ENCODE data around the gene SLIT1.
"Not testable (repeated sequence)": the region's sequence is repeated elsewhere in the genome, so short reads cannot be mapped to it uniquely, and the experiment has no call there.

Gene SLIT1

DNA sequence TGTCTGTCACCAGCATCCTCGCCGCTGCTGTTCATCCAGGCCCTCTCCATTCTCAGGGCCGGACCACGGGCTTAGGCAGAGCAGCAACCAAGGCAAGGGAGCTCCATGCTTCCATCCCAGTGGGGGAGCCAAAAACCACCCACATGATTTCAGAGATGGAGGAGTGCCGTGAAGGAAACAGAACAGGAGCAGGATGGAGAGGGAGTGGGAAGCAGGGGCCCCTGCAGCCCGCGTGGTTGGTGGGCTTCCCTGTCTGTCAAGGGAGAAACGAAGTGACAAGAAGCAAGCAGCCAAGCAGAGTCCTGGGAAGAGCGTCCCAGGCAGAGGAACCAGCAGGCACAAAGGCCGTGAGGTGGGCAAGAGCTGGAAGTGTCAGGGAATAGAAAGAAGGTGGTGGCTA, 95.7 kb downstream of the SLIT1 start:
- no peaks in the 10 kb centered on the region for H3K9me3 ChIP-seq

DNA sequence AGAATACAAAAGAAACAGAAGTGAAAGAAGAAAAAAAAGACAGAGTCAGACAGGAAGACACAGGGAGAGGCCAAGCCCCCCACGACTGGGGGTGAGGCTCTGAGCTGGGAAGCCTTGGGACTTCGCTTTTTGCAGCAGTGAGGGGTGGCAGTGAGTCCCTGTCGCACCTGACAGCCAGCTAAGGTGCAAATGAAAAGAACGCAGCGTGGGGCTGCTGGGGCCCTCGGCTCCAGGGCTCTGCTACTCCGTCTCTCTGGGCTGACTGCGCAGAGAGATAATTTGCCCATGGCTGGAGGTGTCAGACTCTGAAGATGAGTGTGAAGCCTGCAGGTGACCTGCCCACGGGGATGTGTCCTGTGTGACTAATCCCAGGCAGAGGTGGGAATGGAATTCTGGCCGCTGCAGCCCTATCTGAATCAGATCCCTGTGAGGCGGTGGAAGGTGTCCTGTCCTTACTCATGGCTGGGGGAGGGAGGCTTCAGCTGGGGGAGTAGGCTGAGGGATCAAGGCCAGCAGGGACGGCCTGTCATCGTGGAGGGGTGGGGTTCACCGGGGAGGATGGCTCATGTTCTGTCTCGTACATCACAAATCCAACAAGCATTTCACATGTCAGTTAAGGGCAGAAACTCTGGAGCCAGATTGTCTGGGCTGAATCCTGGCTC, 96.4 kb downstream of the SLIT1 start:
- Histone ChIP-seq H3K27ac (no peak overlapping the region), H3K27me3 (peaks cover 71% of the 10 kb centered on the region), H3K36me3 (no peaks in the 10 kb centered on the region), H3K9me3 (no peaks in the 10 kb centered on the region), H3K4me3 (ENCODE audit: low read depth in 1 of 2, low read length in 1 of 2) (no peak overlapping the region), H3K4me1 (ENCODE audit: control insufficient read depth in 1 of 2, insufficient read depth in 1 of 2, low read depth in 1 of 2, low read length in 1 of 2) (no peaks in the 10 kb centered on the region)
- TF ChIP-seq, protein P1, sequence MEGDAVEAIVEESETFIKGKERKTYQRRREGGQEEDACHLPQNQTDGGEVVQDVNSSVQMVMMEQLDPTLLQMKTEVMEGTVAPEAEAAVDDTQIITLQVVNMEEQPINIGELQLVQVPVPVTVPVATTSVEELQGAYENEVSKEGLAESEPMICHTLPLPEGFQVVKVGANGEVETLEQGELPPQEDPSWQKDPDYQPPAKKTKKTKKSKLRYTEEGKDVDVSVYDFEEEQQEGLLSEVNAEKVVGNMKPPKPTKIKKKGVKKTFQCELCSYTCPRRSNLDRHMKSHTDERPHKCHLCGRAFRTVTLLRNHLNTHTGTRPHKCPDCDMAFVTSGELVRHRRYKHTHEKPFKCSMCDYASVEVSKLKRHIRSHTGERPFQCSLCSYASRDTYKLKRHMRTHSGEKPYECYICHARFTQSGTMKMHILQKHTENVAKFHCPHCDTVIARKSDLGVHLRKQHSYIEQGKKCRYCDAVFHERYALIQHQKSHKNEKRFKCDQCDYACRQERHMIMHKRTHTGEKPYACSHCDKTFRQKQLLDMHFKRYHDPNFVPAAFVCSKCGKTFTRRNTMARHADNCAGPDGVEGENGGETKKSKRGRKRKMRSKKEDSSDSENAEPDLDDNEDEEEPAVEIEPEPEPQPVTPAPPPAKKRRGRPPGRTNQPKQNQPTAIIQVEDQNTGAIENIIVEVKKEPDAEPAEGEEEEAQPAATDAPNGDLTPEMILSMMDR (IDR thresholded peaks at IDR 0.05) = no peak

More for the DNA sequence above, 95.7 kb downstream of the SLIT1 start:
- no peak overlapping the region for H3K4me3 ChIP-seq (ENCODE audit: low read depth in 1 of 2, low read length in 1 of 2)
- no peak overlapping the region for H3K27ac ChIP-seq
- H3K4me1 ChIP-seq (ENCODE audit: control insufficient read depth in 1 of 2, insufficient read depth in 1 of 2, low read depth in 1 of 2, low read length in 1 of 2) = no peaks in the 10 kb centered on the region
- TF ChIP-seq, protein P1 (IDR thresholded peaks at IDR 0.05) = no peak
- peaks cover 78% of the 10 kb centered on the region for H3K27me3 ChIP-seq
- H3K36me3 ChIP-seq = no peaks in the 10 kb centered on the region

DNA sequence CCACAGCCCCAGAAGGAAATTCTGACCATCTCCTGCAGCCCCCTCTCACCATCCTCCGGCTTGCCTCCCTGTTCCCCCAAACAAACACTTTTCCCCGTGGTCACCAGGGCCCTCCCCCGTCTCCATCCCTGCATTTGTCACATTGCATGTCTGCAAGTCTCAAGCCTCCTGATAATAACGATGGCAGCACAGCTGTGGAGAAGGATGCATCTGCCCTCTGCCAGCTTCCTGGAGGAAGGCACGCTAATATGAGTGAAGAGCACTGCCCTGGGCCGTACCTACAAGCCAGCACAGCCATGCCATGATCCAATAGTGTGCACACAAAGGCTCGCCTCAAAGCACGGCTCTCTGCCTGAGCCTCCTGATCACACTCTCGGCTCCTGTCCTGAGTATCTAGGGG, 98.5 kb downstream of the SLIT1 start:
- Histone ChIP-seq H3K4me3 (ENCODE audit: low read depth in 1 of 2, low read length in 1 of 2) (no peak overlapping the region), H3K27ac (no peak overlapping the region), H3K4me1 (ENCODE audit: control insufficient read depth in 1 of 2, insufficient read depth in 1 of 2, low read depth in 1 of 2, low read length in 1 of 2) (no peaks in the 10 kb centered on the region), H3K36me3 (no peaks in the 10 kb centered on the region), H3K9me3 (no peaks in the 10 kb centered on the region), H3K27me3 (peaks cover 77% of the 10 kb centered on the region)
- TF ChIP-seq, protein P1 (IDR thresholded peaks at IDR 0.05) = no peak

DNA sequence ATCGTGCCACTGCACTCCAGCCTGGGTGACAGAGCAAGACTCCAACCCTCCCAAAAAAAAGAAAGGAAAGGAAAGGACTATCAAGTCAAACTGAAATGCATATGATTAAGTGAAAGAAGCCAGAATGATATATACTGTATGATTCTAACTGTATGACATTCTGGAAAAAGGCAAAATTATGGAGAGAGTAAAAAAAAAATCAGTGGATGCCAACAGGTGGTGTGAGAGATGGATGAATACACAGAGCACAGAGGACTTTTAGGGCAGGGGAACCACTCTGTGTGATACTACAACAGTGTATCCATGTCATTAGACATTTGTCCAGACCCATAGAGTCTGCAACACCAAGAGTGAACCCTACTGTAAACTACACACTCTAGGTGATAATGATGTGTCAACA, 99.2 kb downstream of the SLIT1 start:
- Histone ChIP-seq H3K9me3 (no peaks in the 10 kb centered on the region), H3K27ac (no peak overlapping the region), H3K36me3 (no peaks in the 10 kb centered on the region), H3K4me1 (ENCODE audit: control insufficient read depth in 1 of 2, insufficient read depth in 1 of 2, low read depth in 1 of 2, low read length in 1 of 2) (no peaks in the 10 kb centered on the region), H3K27me3 (peaks cover 77% of the 10 kb centered on the region), H3K4me3 (ENCODE audit: low read depth in 1 of 2, low read length in 1 of 2) (no peak overlapping the region)
- TF ChIP-seq, protein P1 (IDR thresholded peaks at IDR 0.05) = no peak

DNA sequence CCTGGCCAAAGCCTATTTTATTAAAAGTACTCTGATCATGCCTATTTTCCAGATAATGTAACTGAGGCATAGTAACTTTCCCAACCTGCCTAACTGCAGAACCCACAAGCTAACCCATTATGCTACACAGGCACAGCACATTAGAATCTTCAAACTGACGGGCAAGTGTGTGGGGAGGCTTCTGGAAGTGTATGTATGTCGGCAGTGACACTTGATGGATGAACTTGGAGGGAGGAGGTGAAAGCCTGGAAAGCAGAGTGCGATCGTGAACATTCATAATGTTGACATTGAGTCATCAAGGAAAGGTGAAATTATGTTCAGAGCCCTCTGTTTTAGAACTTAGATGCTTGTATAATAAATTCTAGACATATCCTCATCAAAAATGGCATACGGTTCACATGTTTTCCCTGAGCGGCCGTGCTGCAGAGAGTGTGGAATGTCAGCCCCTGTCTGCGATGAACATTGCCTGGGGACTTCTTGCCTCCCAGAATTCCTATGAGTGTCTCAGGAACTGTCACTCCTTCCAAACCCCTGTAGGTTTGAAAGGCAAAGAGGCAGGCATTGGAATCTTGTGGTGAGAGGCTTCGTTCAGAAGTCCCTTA, 102.4 kb downstream of the SLIT1 start:
- Histone ChIP-seq H3K27ac (no peak overlapping the region), H3K36me3 (no peaks in the 10 kb centered on the region), H3K4me3 (ENCODE audit: low read depth in 1 of 2, low read length in 1 of 2) (no peak overlapping the region), H3K4me1 (ENCODE audit: control insufficient read depth in 1 of 2, insufficient read depth in 1 of 2, low read depth in 1 of 2, low read length in 1 of 2) (no peaks in the 10 kb centered on the region), H3K27me3 (peaks cover 77% of the 10 kb centered on the region), H3K9me3 (no peaks in the 10 kb centered on the region)
- TF ChIP-seq, protein P1 (IDR thresholded peaks at IDR 0.05) = no peak

DNA sequence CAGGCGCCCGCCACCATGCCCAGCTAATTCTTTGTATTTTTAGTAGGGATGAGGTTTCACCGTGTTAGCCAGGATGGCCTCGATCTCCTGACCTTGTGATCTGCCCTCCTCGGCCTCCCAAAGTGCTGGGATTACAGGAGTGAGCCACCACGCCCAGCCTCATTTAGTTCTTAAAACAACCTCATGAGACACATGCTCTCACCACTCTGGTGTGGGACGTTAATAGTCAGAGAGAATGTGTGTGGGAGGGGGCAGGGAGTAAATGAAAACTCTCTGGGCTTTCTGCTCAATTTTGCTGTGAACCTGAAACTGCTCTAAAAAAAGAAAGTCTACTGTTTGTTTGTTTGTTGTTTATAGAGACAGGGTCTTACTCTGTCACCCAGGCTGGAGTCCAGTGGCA, 103.2 kb downstream of the SLIT1 start:
- peaks cover 74% of the 10 kb centered on the region for H3K27me3 ChIP-seq
- H3K9me3 ChIP-seq; H3K4me1 ChIP-seq (ENCODE audit: control insufficient read depth in 1 of 2, insufficient read depth in 1 of 2, low read depth in 1 of 2, low read length in 1 of 2); H3K27ac ChIP-seq; H3K4me3 ChIP-seq (ENCODE audit: low read depth in 1 of 2, low read length in 1 of 2); H3K36me3 ChIP-seq: not testable (repeated sequence)
